ENCODE results near the gene OLR1. TPM values are rescaled to one million over a fixed set of nuclear protein-coding genes. Genes with fewer than 3 reads are reported as not detected.

OLR1 gene
- total RNA-seq, 1 experiment from 2014 or later, result 0.12 TPM

DNA sequence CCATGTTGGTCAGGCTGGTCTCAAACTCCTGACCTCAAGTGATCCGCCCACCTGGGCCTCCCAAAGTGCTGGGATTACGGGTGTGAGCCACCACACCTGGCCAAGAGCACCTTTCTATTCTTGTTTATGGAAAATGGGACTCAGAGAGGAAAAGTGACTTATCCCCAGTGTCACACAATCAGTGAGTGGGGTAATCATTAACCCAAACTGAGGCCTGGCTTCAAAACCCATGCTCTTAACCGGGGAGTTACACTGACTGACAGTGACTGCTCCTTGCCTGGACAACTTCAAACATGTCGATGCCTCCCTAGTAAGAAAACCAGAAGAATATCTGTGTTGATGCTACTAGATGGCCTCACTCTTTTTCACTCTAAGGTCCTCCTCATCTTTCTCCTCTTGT, 49.2 kb downstream of the OLR1 start:
- H3K4me1 ChIP-seq (ENCODE audit: control insufficient read depth in 1 of 2, insufficient read depth in 2 of 2, low read length in 2 of 2), result no peaks in the 10 kb centered on the region
- H3K27me3 ChIP-seq (ENCODE audit: insufficient read depth, low read length), result no peaks in the 10 kb centered on the region
- POLR2A ChIA-PET, result no interaction called here
- H2AFZ ChIP-seq (ENCODE audit: low read depth, low read length, poor library complexity, severe bottlenecking), result no peak overlapping the region
- H3K4me2 ChIP-seq (ENCODE audit: low read length), result no peak overlapping the region
- H3K27ac ChIP-seq (ENCODE audit: low read depth, low read length), result no peak overlapping the region
- no peak for ATAC-seq
- RAD21 ChIA-PET (ENCODE audit: low non-redundant PET in 1 of 2, low total read pairs in 2 of 2, uncharacterized antibody in 2 of 2, unreplicated experiment in 2 of 2), result no interaction called here
- H3K9me3 ChIP-seq (ENCODE audit: control insufficient read depth in 1 of 2, insufficient read depth in 1 of 2, low read depth in 1 of 2, low read length in 2 of 2), result no peaks in the 10 kb centered on the region
- H3K36me3 ChIP-seq (ENCODE audit: control insufficient read depth in 1 of 2, insufficient read depth in 2 of 2, low read length in 2 of 2), result no peaks in the 10 kb centered on the region
- TF ChIP-seq YY1 (IDR thresholded peaks at IDR 0.05; ENCODE audit: extremely low read depth, insufficient replicate concordance, low read depth, low read length), result no peak
- no peak overlapping the region for H3K9ac ChIP-seq (ENCODE audit: low read length)
- no TSS peak for BruUV-seq (replicated peaks)
- no peak overlapping the region for H3K4me3 ChIP-seq (replicated peaks in 1 of 2; ENCODE audit: low read depth in 1 of 2, low read length in 2 of 2)
- intact Hi-C loops (cut with micrococcal nuclease), result no loop called here
- H4K20me1 ChIP-seq (ENCODE audit: insufficient read depth), result no peaks in the 10 kb centered on the region
- CTCF ChIA-PET, result interaction anchor here (0.7 kb wide), 1 partner anchor 627 kb away, joined by 3 read pairs; no protein-coding TSS in a partner anchor
- H3K9me2 ChIP-seq (ENCODE audit: insufficient read depth), result no peaks in the 10 kb centered on the region
- DNase-seq (ENCODE audit: low read depth, low spot score), result no peak
- no peaks in the 10 kb centered on the region for H3K79me2 ChIP-seq (ENCODE audit: insufficient read depth, low read length)

DNA sequence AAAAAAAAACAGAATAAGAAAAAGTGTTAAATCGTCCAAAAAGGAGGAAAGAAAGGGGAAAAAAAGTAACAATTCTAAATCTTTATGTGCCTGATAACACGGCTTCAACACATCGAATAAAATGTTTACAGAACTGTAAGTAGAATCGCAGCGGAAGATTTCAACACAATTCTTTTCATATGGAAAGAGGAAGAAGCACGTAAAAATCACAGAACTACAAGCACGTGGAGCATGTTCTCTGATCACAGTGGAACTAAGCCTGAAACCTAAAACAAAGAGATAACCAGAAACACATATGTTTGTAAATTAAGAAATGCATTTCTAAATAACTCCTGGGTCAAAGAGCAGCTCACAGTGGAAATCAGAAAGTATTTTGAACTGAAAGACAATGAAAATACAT, 50.7 kb downstream of the OLR1 start:
- H3K4me2 ChIP-seq (ENCODE audit: low read length), result no peak overlapping the region
- ChIA-PET RAD21 (ENCODE audit: low non-redundant PET in 1 of 2, low total read pairs in 2 of 2, uncharacterized antibody in 2 of 2, unreplicated experiment in 2 of 2) (no interaction called here), POLR2A (no interaction called here), CTCF (no interaction called here)
- no TSS peak for BruUV-seq (replicated peaks)
- H2AFZ ChIP-seq (ENCODE audit: low read depth, low read length, poor library complexity, severe bottlenecking), result no peak overlapping the region
- no peaks in the 10 kb centered on the region for H3K79me2 ChIP-seq (ENCODE audit: insufficient read depth, low read length)
- ATAC-seq (no peak), DNase-seq (ENCODE audit: low read depth, low spot score) (no peak)
- no peaks in the 10 kb centered on the region for H3K4me1 ChIP-seq (ENCODE audit: control insufficient read depth in 1 of 2, insufficient read depth in 2 of 2, low read length in 2 of 2)
- H3K27me3 ChIP-seq (ENCODE audit: insufficient read depth, low read length), result no peaks in the 10 kb centered on the region
- no peak overlapping the region for H3K4me3 ChIP-seq (replicated peaks in 1 of 2; ENCODE audit: low read depth in 1 of 2, low read length in 2 of 2)
- H3K9me3 ChIP-seq (ENCODE audit: control insufficient read depth in 1 of 2, insufficient read depth in 1 of 2, low read depth in 1 of 2, low read length in 2 of 2), result no peaks in the 10 kb centered on the region
- intact Hi-C loops (cut with micrococcal nuclease), result no loop called here
- no peaks in the 10 kb centered on the region for H3K9me2 ChIP-seq (ENCODE audit: insufficient read depth)
- H3K27ac ChIP-seq (ENCODE audit: low read depth, low read length), result no peak overlapping the region
- no peak for TF ChIP-seq POLR2AphosphoS5 (IDR thresholded peaks at IDR 0.05; ENCODE audit: low read depth, low read length)
- no peak for TF ChIP-seq SRF (IDR thresholded peaks at IDR 0.05; ENCODE audit: low read depth)
- TF ChIP-seq EGR1 (IDR thresholded peaks at IDR 0.05; ENCODE audit: low read depth), result no peak
- no peak for TF ChIP-seq RAD21 (IDR thresholded peaks at IDR 0.05; ENCODE audit: low read depth)
- TF ChIP-seq EZH2 (IDR thresholded peaks at IDR 0.05), result no peak
- no peak for TF ChIP-seq ELF1 (IDR thresholded peaks at IDR 0.05; ENCODE audit: borderline replicate concordance, low read depth)
- TF ChIP-seq TCF7L2 (IDR thresholded peaks at IDR 0.05; ENCODE audit: borderline replicate concordance, extremely low read depth, insufficient read depth, insufficient read length), result no peak
- no peak for TF ChIP-seq POLR2A (IDR thresholded peaks at IDR 0.05; ENCODE audit: borderline replicate concordance, extremely low read depth, insufficient read depth, insufficient read length)
- no peak for TF ChIP-seq ZNF274 (IDR thresholded peaks at IDR 0.05; ENCODE audit: low read depth, low read length)
- TF ChIP-seq, protein P1, sequence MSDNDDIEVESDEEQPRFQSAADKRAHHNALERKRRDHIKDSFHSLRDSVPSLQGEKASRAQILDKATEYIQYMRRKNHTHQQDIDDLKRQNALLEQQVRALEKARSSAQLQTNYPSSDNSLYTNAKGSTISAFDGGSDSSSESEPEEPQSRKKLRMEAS (IDR thresholded peaks at IDR 0.05), result no peak
- TF ChIP-seq EZH2phosphoT487 (IDR thresholded peaks at IDR 0.05; ENCODE audit: borderline replicate concordance), result no peak
- TF ChIP-seq, protein P2, sequence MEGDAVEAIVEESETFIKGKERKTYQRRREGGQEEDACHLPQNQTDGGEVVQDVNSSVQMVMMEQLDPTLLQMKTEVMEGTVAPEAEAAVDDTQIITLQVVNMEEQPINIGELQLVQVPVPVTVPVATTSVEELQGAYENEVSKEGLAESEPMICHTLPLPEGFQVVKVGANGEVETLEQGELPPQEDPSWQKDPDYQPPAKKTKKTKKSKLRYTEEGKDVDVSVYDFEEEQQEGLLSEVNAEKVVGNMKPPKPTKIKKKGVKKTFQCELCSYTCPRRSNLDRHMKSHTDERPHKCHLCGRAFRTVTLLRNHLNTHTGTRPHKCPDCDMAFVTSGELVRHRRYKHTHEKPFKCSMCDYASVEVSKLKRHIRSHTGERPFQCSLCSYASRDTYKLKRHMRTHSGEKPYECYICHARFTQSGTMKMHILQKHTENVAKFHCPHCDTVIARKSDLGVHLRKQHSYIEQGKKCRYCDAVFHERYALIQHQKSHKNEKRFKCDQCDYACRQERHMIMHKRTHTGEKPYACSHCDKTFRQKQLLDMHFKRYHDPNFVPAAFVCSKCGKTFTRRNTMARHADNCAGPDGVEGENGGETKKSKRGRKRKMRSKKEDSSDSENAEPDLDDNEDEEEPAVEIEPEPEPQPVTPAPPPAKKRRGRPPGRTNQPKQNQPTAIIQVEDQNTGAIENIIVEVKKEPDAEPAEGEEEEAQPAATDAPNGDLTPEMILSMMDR (IDR thresholded peaks at IDR 0.05 in 2 of 3, conservative IDR thresholded peaks at IDR 0.05 in 1 of 3; ENCODE audit: borderline replicate concordance in 1 of 3, insufficient read depth in 1 of 3, low read depth in 2 of 3, low read length in 2 of 3), result no peak
- TF ChIP-seq JUND (IDR thresholded peaks at IDR 0.05), result no peak
- TF ChIP-seq YY1 (IDR thresholded peaks at IDR 0.05; ENCODE audit: extremely low read depth, insufficient replicate concordance, low read depth, low read length), result no peak
- TF ChIP-seq, protein P3, sequence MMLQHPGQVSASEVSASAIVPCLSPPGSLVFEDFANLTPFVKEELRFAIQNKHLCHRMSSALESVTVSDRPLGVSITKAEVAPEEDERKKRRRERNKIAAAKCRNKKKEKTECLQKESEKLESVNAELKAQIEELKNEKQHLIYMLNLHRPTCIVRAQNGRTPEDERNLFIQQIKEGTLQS (IDR thresholded peaks at IDR 0.05), result no peak
- no peak for TF ChIP-seq SIN3A (IDR thresholded peaks at IDR 0.05; ENCODE audit: low read depth)
- no peak for TF ChIP-seq CBX3 (IDR thresholded peaks at IDR 0.05; ENCODE audit: low read depth)
- TF ChIP-seq FOSL1 (IDR thresholded peaks at IDR 0.05; ENCODE audit: low read depth), result no peak
- no peaks in the 10 kb centered on the region for H4K20me1 ChIP-seq (ENCODE audit: insufficient read depth)
- H3K36me3 ChIP-seq (ENCODE audit: control insufficient read depth in 1 of 2, insufficient read depth in 2 of 2, low read length in 2 of 2), result no peaks in the 10 kb centered on the region
- no peak overlapping the region for H3K9ac ChIP-seq (ENCODE audit: low read length)

Data from HCT116 (cell line).